HG03060 (cell line): Measurements from ENCODE around the gene MED26.

Source experiments
- ATAC-seq: cut with Tn5 transposase; IDR thresholded peaks from one replicate; pipeline ENCODE4 v1.9.1; 2021; ENCODE audit warnings: low read depth, moderate number of reproducible peaks; ENCODE audit not compliant: unreplicated experiment

MED26 gene

GRCh38 chr19:16593181-16593580 lies 34.8 kb downstream of the MED26 start:
- ATAC-seq, result no peak

GRCh38 chr19:16591803-16592556 lies 36.0 kb downstream of the MED26 start:
- no peak for ATAC-seq

GRCh38 chr19:16590876-16591802 lies 36.9 kb downstream of the MED26 start:
- no peak for ATAC-seq

- no peak for ATAC-seq
Measured at GRCh38 chr19:16589917-16590316, 38.1 kb downstream of the MED26 start.

- no peak for ATAC-seq
Measured at GRCh38 chr19:16588824-16589577, 39.0 kb downstream of the MED26 start.

- peak; percentile 22 for ATAC-seq
Measured at GRCh38 chr19:16587833-16588823, 39.9 kb downstream of the MED26 start.

GRCh38 chr19:16586991-16587832 lies 40.8 kb downstream of the MED26 start:
- no peak for ATAC-seq

GRCh38 chr19:16586477-16586871 lies 41.5 kb downstream of the MED26 start:
- ATAC-seq, result no peak

- peak; percentile 34 for ATAC-seq
Measured at GRCh38 chr19:16585808-16586476, 42.1 kb downstream of the MED26 start.

GRCh38 chr19:16585094-16585801 lies 42.8 kb downstream of the MED26 start:
- no peak for ATAC-seq

GRCh38 chr19:16584248-16585093 lies 43.5 kb downstream of the MED26 start:
- peak; percentile 27 for ATAC-seq

GRCh38 chr19:16582486-16583261 lies 45.3 kb downstream of the MED26 start:
- ATAC-seq, result no peak

- no peak for ATAC-seq
Measured at GRCh38 chr19:16581971-16582343, 46.0 kb downstream of the MED26 start.

- ATAC-seq, result no peak
Measured at GRCh38 chr19:16581145-16581970, 46.6 kb downstream of the MED26 start.

- no peak for ATAC-seq
Measured at GRCh38 chr19:16579381-16579780, 48.6 kb downstream of the MED26 start.
